Measurements from ENCODE around the gene RLF.

GRCh38 chr1:40232444-40232843 is 71.3 kb downstream of the RLF start:
- TF ChIP-seq CTCF (IDR thresholded peaks at IDR 0.05) (no peak), POLR2A (IDR thresholded peaks at IDR 0.05) (no peak)
